Activated CD4-positive, alpha-beta memory T cell treated with anti-CD3 and anti-CD28 coated beads, Interleukin-2, amount 10 ng/mL, durations not matched to agents 7 days and 5 days (primary cell): ENCODE measurements around the gene UBR3. TPM values are rescaled to one million over a fixed set of nuclear protein-coding genes. Genes with fewer than 3 reads are reported as not detected.
"Not testable (repeated sequence)": the region's sequence is repeated elsewhere in the genome, so short reads cannot be mapped to it uniquely, and the experiment has no call there.

Experiments used
- CTCF ChIA-PET: fragments of 350-600 bp; sonication (Branson Sonifier 250); formaldehyde crosslinking; loops from one replicate; lab custom pipeline; 2021; ENCODE audit warnings: antibody characterized with exemption, inconsistent platforms; lab: Charles Lee
- POLR2A ChIA-PET: fragments of 350-600 bp; sonication (Branson Sonifier 250); formaldehyde crosslinking; loops from one replicate; lab custom pipeline; 2021; ENCODE audit warnings: antibody characterized with exemption; lab: Charles Lee
- DNase-seq: peaks from one replicate; pipeline ENCODE4 v3.0.0-alpha.2; 2020
- H3K27ac Mint-ChIP-seq: one replicate; pipeline ENCODE4 v1.8.0; 2021; ENCODE audit warnings: mild to moderate bottlenecking, mixed read lengths
- H3K27me3 Mint-ChIP-seq: one replicate; pipeline ENCODE4 v1.8.0; 2021; ENCODE audit warnings: mixed read lengths
- H3K36me3 Mint-ChIP-seq: one replicate; pipeline ENCODE4 v1.8.0; 2021; ENCODE audit warnings: low read depth, mixed read lengths
- H3K4me1 Mint-ChIP-seq: one replicate; pipeline ENCODE4 v1.8.0; 2021; ENCODE audit warnings: mixed read lengths
- H3K4me3 Mint-ChIP-seq: one replicate; pipeline ENCODE4 v1.8.0; 2021; ENCODE audit warnings: mild to moderate bottlenecking, mixed read lengths
- H3K9me3 Mint-ChIP-seq: one replicate; pipeline ENCODE4 v1.8.0; 2021; ENCODE audit warnings: mixed read lengths
- total RNA-seq, 2 experiments: library from RNA; stranded (reverse); gene quantifications; one replicate each; pipeline ENCODE4 v1.2.3, GENCODE V29; 2021

UBR3 gene
- total RNA-seq, 2 experiments from 2014 or later = 19.7 to 19.8 TPM

GRCh38 chr2:169892951-169893350 is 65.7 kb downstream of the UBR3 start:
- H3K4me3 Mint-ChIP-seq = no peak overlapping the region
- H3K27me3 Mint-ChIP-seq = no peaks in the 10 kb centered on the region
- ChIA-PET CTCF (interaction anchor here (0.7 kb wide), 1 partner anchor 133 kb away, joined by 3 read pairs; no protein-coding TSS in a partner anchor), POLR2A (no interaction called here)
- DNase-seq = no peak
- H3K9me3 Mint-ChIP-seq = no peaks in the 10 kb centered on the region
- H3K4me1 Mint-ChIP-seq = no peaks in the 10 kb centered on the region
- no peak overlapping the region for H3K27ac Mint-ChIP-seq
- H3K36me3 Mint-ChIP-seq = peaks cover 5% of the 10 kb centered on the region

GRCh38 chr2:169895294-169895985 is 68.2 kb downstream of the UBR3 start:
- peaks cover 10% of the 10 kb centered on the region for H3K36me3 Mint-ChIP-seq
- no peak overlapping the region for H3K4me3 Mint-ChIP-seq
- no peak for DNase-seq
- peaks cover 7% of the 10 kb centered on the region for H3K4me1 Mint-ChIP-seq
- POLR2A ChIA-PET = no interaction called here
- no peaks in the 10 kb centered on the region for H3K9me3 Mint-ChIP-seq
- no peaks in the 10 kb centered on the region for H3K27me3 Mint-ChIP-seq
- CTCF ChIA-PET = interaction anchor here (0.7 to 2.2 kb wide), 3 partner anchors 9 to 99 kb away, joined by 3 to 5 read pairs (median 3); partner anchors contain the start of gene UBR3
- no peak overlapping the region for H3K27ac Mint-ChIP-seq

GRCh38 chr2:169897834-169898233 is 70.6 kb downstream of the UBR3 start:
- H3K4me3 Mint-ChIP-seq = no peak overlapping the region
- DNase-seq = no peak
- no peak overlapping the region for H3K27ac Mint-ChIP-seq
- no peaks in the 10 kb centered on the region for H3K9me3 Mint-ChIP-seq
- peaks cover 10% of the 10 kb centered on the region for H3K36me3 Mint-ChIP-seq
- ChIA-PET POLR2A (no interaction called here), CTCF (no interaction called here)
- peaks cover 7% of the 10 kb centered on the region for H3K4me1 Mint-ChIP-seq
- no peaks in the 10 kb centered on the region for H3K27me3 Mint-ChIP-seq

GRCh38 chr2:169900103-169900502 is 72.8 kb downstream of the UBR3 start:
- H3K27ac Mint-ChIP-seq, H3K27me3 Mint-ChIP-seq, DNase-seq, H3K4me3 Mint-ChIP-seq, CTCF ChIA-PET, H3K36me3 Mint-ChIP-seq, H3K4me1 Mint-ChIP-seq, H3K9me3 Mint-ChIP-seq, POLR2A ChIA-PET: not testable (repeated sequence)

GRCh38 chr2:169900686-169901085 is 73.4 kb downstream of the UBR3 start:
- Mint-ChIP-seq H3K4me3 (no peak overlapping the region), H3K27me3 (no peaks in the 10 kb centered on the region), H3K4me1 (peaks cover 7% of the 10 kb centered on the region), H3K9me3 (no peaks in the 10 kb centered on the region), H3K36me3 (peaks cover 5% of the 10 kb centered on the region), H3K27ac (no peak overlapping the region)
- ChIA-PET CTCF (no interaction called here), POLR2A (no interaction called here)
- no peak for DNase-seq

GRCh38 chr2:169906731-169907130 is 79.5 kb downstream of the UBR3 start:
- Mint-ChIP-seq H3K9me3 (no peaks in the 10 kb centered on the region), H3K27me3 (no peaks in the 10 kb centered on the region), H3K27ac (no peak overlapping the region), H3K4me1 (no peaks in the 10 kb centered on the region), H3K36me3 (peaks cover 10% of the 10 kb centered on the region), H3K4me3 (no peak overlapping the region)
- POLR2A ChIA-PET = interaction anchor here (0.7 kb wide), 1 partner anchor 12 kb away, joined by 3 read pairs; no protein-coding TSS in a partner anchor
- no peak for DNase-seq
- CTCF ChIA-PET = interaction anchor here (0.6 kb wide), 1 partner anchor 510 kb away, joined by 3 read pairs; no protein-coding TSS in a partner anchor

GRCh38 chr2:169909376-169909775 is 82.1 kb downstream of the UBR3 start:
- Mint-ChIP-seq H3K9me3 (no peaks in the 10 kb centered on the region), H3K27me3 (no peaks in the 10 kb centered on the region), H3K36me3 (peaks cover 10% of the 10 kb centered on the region), H3K4me1 (no peaks in the 10 kb centered on the region), H3K27ac (no peak overlapping the region), H3K4me3 (no peak overlapping the region)
- CTCF ChIA-PET = no interaction called here
- POLR2A ChIA-PET = no interaction called here
- DNase-seq = no peak

GRCh38 chr2:169910109-169910799 is 83.0 kb downstream of the UBR3 start:
- Mint-ChIP-seq H3K4me1 (no peaks in the 10 kb centered on the region), H3K27ac (no peak overlapping the region), H3K36me3 (peaks cover 10% of the 10 kb centered on the region), H3K9me3 (no peaks in the 10 kb centered on the region), H3K27me3 (no peaks in the 10 kb centered on the region), H3K4me3 (no peak overlapping the region)
- ChIA-PET CTCF (no interaction called here), POLR2A (no interaction called here)
- DNase-seq = no peak

- H3K36me3 Mint-ChIP-seq = peaks cover 10% of the 10 kb centered on the region
- CTCF ChIA-PET = no interaction called here
- H3K9me3 Mint-ChIP-seq = no peaks in the 10 kb centered on the region
- H3K4me1 Mint-ChIP-seq = no peaks in the 10 kb centered on the region
- H3K4me3 Mint-ChIP-seq = no peak overlapping the region
- no peak overlapping the region for H3K27ac Mint-ChIP-seq
- H3K27me3 Mint-ChIP-seq = no peaks in the 10 kb centered on the region
- no peak for DNase-seq
- POLR2A ChIA-PET = no interaction called here
These were observed 83.9 kb downstream of the UBR3 start for GRCh38 chr2:169911119-169911518.

- Mint-ChIP-seq H3K27ac (no peak overlapping the region), H3K4me1 (no peaks in the 10 kb centered on the region), H3K36me3 (peaks cover 7% of the 10 kb centered on the region), H3K9me3 (no peaks in the 10 kb centered on the region), H3K4me3 (no peak overlapping the region), H3K27me3 (no peaks in the 10 kb centered on the region)
- ChIA-PET POLR2A (no interaction called here), CTCF (no interaction called here)
- no peak for DNase-seq
These were observed 89.4 kb downstream of the UBR3 start for GRCh38 chr2:169916623-169917022.

- CTCF ChIA-PET = interaction anchor here (1.1 kb wide), 1 partner anchor 472 kb away, joined by 3 read pairs; no protein-coding TSS in a partner anchor
- no peaks in the 10 kb centered on the region for H3K9me3 Mint-ChIP-seq
- H3K4me3 Mint-ChIP-seq = no peak overlapping the region
- no peaks in the 10 kb centered on the region for H3K27me3 Mint-ChIP-seq
- peaks cover 4% of the 10 kb centered on the region for H3K36me3 Mint-ChIP-seq
- H3K4me1 Mint-ChIP-seq = no peaks in the 10 kb centered on the region
- DNase-seq = no peak
- POLR2A ChIA-PET = no interaction called here
- no peak overlapping the region for H3K27ac Mint-ChIP-seq
These were observed 96.7 kb downstream of the UBR3 start for GRCh38 chr2:169923977-169924376.

GRCh38 chr2:169925968-169926367 is 98.7 kb downstream of the UBR3 start:
- Mint-ChIP-seq H3K27ac (no peak overlapping the region), H3K27me3 (no peaks in the 10 kb centered on the region), H3K36me3 (no peaks in the 10 kb centered on the region), H3K4me3 (no peak overlapping the region), H3K4me1 (no peaks in the 10 kb centered on the region), H3K9me3 (no peaks in the 10 kb centered on the region)
- POLR2A ChIA-PET = no interaction called here
- CTCF ChIA-PET = no interaction called here
- no peak for DNase-seq

GRCh38 chr2:169928463-169928864 is 101.2 kb downstream of the UBR3 start:
- H3K9me3 Mint-ChIP-seq = no peaks in the 10 kb centered on the region
- no peaks in the 10 kb centered on the region for H3K4me1 Mint-ChIP-seq
- H3K4me3 Mint-ChIP-seq = no peak overlapping the region
- ChIA-PET CTCF (interaction anchor here (0.9 to 1.8 kb wide), 11 partner anchors 13 to 819 kb away, joined by 3 to 8 read pairs (median 4); partner anchors contain the start of genes METTL5 and UBR3), POLR2A (interaction anchor here (0.8 to 1.4 kb wide), 2 partner anchors 100 to 104 kb away, joined by 3 to 5 read pairs; partner anchors contain the start of gene METTL5)
- no peaks in the 10 kb centered on the region for H3K27me3 Mint-ChIP-seq
- H3K27ac Mint-ChIP-seq = no peak overlapping the region
- H3K36me3 Mint-ChIP-seq = no peaks in the 10 kb centered on the region
- DNase-seq = no peak
